H1 (cell line): ENCODE results near the gene SLC43A3. TPM values are rescaled to one million over a fixed set of nuclear protein-coding genes. Genes with fewer than 3 reads are reported as not detected.

ENCODE experiments used
- CHD2 ChIP-seq: IDR thresholded peaks from 2 replicates; pipeline ENCODE4 v1.6.1; 2012; ENCODE audit warnings: low read length, improper control_type of control experiment
- HDAC6 ChIP-seq: IDR thresholded peaks from one replicate; pipeline ENCODE4 v1.7.1; 2012; ENCODE audit warnings: low read depth, mild to moderate bottlenecking, inconsistent platforms, low read length, moderate library complexity
- KDM1A ChIP-seq: fragments of 200-600, 300-600 bp; sonication (generic); IDR thresholded peaks from 2 replicates; pipeline ENCODE4 v1.7.1; 2016; ENCODE audit warnings: mild to moderate bottlenecking, low read length, borderline replicate concordance
- POLR2AphosphoS5 ChIP-seq: IDR thresholded peaks from 2 replicates; pipeline ENCODE4 v1.6.1; 2011; ENCODE audit warnings: low read depth, low read length
- RNF2 ChIP-seq: fragments of 200-900, 300-1000 bp; sonication (generic); IDR thresholded peaks from 2 replicates; pipeline ENCODE4 v1.7.1; 2016; ENCODE audit warnings: borderline replicate concordance, low read depth, mild to moderate bottlenecking, antibody characterized with exemption, low read length; ENCODE audit not compliant: poor library complexity, severe bottlenecking; ENCODE audit errors: missing control alignments
- RXRA ChIP-seq: IDR thresholded peaks from 2 replicates; pipeline ENCODE4 v1.6.1; 2011; ENCODE audit warnings: low read depth, mild to moderate bottlenecking, low read length, moderate library complexity; ENCODE audit not compliant: insufficient read depth
- SP2 ChIP-seq: IDR thresholded peaks from 2 replicates; pipeline ENCODE4 v1.6.1; 2012; ENCODE audit warnings: mild to moderate bottlenecking, low read length, inconsistent platforms
- SUZ12 ChIP-seq: fragments of 200-600 bp; sonication (generic); IDR thresholded peaks from 2 replicates; pipeline ENCODE4 v1.6.1; 2012; ENCODE audit warnings: mild to moderate bottlenecking, inconsistent platforms, low read length, moderate library complexity, mixed read lengths
- polyA plus RNA-seq, 7 experiments: library from polyadenylated mRNA; depleted of rRNA in 3 of 7; stranded (reverse) in 5 of 7; unstranded in 2 of 7; fragments of >200 nt in 5 of 7; fragments of 200-250 nt in 2 of 7; gene quantifications; 1 replicate in 5 of 7; 2 replicates in 1 of 7; 4 replicates in 1 of 7; pipeline versions ENCODE4 v1.2.1 to v1.2.3, GENCODE V29; 2011 to 2013; ENCODE audit warnings: missing spikeins in 2 of 7, mixed read lengths in 2 of 7
- total RNA-seq: library from RNA; stranded (reverse); fragmentation: NEBNext Ultra II Directional; extraction: Animal tissue kit (Norgen Biotek cat#: 25700); gene quantifications from 2 replicates; pipeline ENCODE4 v1.2.1, GENCODE V29; 2021
- TF ChIP-seq, protein P1 (sequence below), 3 experiments: IDR thresholded peaks; 1 replicate in 2 of 3; 2 replicates in 1 of 3; pipeline versions ENCODE4 v1.5.1 to v1.6.1; 2011; ENCODE audit warnings: low read length in 3 of 3, mild to moderate bottlenecking in 3 of 3, inconsistent platforms in 2 of 3, low read depth in 1 of 3, moderate library complexity in 1 of 3; ENCODE audit not compliant: insufficient read depth in 1 of 3; ENCODE audit errors: control extremely low read depth in 1 of 3

Gene SLC43A3
- total and polyA plus RNA-seq, 2 of the 8 experiments (the other 6 are each of a cell fraction or from before 2014, with no cell fraction given): 31.8 to 67.8 TPM

DNA sequence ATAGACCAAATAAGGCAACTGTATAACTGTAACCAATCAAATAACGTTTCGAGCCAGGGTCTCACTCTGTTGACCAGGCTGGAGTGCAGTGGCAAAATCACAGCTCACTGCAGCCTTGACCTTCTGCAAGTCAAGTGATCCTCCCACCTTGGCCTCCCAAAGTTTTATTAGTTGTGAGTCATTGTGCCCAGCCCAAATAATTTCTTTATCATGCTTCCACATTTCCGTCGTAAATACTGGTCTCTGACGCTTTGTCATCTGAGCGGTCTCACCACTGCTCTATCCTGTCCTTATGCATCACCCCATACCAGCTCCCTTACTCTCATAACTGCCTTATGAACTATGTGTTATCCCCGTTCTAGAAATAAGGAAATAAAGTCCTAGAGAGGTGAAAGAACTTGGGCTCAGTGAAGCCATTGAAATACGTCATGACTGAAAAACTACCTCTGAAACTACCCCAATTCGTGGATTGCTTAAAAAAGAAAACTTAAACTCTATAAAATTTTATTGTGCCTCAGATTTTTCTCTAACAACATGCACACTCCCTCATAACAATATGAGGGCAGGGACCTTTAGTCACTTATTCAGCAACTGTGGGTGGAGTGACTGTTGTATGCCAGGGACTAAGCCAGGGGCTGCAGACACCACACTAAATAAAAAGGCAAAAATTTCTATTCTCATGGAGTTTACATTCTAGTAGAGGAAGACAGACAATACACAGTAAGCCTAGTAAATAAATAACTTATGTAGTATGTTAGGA is 17.6 kb upstream of the SLC43A3 start (continued):
- TF ChIP-seq, protein P1, sequence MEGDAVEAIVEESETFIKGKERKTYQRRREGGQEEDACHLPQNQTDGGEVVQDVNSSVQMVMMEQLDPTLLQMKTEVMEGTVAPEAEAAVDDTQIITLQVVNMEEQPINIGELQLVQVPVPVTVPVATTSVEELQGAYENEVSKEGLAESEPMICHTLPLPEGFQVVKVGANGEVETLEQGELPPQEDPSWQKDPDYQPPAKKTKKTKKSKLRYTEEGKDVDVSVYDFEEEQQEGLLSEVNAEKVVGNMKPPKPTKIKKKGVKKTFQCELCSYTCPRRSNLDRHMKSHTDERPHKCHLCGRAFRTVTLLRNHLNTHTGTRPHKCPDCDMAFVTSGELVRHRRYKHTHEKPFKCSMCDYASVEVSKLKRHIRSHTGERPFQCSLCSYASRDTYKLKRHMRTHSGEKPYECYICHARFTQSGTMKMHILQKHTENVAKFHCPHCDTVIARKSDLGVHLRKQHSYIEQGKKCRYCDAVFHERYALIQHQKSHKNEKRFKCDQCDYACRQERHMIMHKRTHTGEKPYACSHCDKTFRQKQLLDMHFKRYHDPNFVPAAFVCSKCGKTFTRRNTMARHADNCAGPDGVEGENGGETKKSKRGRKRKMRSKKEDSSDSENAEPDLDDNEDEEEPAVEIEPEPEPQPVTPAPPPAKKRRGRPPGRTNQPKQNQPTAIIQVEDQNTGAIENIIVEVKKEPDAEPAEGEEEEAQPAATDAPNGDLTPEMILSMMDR (IDR thresholded peaks at IDR 0.05; ENCODE audit: control extremely low read depth in 1 of 3, insufficient read depth in 1 of 3, low read depth in 1 of 3, low read length in 3 of 3): no peak
- TF ChIP-seq RNF2 (no peak), SUZ12 (no peak), RXRA (no peak), POLR2AphosphoS5 (no peak), CHD2 (no peak), SP2 (no peak), HDAC6 (no peak), KDM1A (no peak)
